HG03064 (cell line): ENCODE data around the gene SLC3A2.

ENCODE experiments used
- ATAC-seq: cut with Tn5 transposase; IDR thresholded peaks from one replicate; pipeline ENCODE4 v1.9.1; 2021; ENCODE audit warnings: low read depth; ENCODE audit not compliant: unreplicated experiment

The SLC3A2 gene

DNA sequence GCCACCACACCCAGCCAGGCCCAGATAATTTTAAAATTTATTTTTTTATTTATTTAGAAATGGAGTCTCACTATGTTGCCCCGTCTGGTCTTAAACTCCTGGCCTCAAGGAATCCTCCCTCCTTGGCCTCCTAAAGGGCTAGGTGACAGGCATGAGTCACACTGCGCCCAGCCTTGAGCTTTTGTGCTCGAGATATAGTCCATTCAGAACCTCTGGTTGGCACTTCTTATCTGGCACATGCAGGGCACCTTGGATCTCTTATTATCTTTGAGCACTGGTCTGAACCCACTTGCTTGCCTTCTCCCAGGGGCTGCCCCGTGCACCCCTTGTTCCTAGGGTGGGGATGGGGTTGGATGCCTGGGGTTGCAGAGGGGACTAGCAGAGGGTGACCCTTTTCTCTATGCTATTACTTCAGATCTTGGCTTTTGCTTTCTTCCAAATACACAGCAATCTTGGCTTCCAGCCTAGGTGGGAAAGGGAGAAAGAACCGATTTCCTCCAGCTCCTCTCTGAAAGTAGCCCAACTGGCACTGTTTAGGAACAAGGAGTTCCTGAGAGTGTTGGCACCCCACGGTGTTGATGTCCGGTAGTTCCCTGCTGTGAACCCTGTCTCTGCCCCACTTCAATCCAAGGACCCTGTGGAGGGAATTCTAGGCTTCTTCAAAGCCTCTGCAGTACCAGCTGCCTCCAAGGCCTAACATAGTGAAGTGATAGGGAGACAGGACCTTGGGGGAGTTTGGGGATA is 1.3 kb upstream of the SLC3A2 start:
- ATAC-seq, result no peak

DNA sequence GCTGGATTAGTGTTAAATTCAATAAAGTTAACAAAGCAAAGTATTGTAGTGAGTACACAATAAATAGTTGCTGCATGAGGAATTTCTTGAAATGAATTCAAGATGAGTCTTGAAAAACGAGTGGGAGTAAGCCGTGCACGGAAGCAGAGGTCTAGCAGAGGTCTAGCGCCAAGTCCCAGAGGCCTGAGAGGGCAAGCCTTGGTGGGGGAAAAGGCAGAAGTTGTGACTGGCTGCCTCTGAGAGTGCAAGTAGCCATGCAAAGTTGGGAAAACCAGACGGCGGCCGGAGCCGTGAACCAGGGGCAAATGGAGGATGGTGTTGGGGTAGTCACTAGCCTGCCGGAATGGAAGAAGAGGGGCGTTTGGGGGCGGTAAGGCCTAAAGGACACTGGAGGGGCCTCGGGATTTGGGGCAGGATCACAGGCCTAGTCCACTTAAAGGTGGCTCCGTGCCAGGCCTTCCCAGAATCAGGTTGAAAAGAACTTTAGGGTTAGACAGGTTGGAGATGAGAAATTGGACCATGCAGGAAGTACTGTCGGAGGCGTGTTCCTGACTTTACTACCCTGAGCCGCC is 379 bp upstream of the SLC3A2 start:
- peak; percentile 13 for ATAC-seq

DNA sequence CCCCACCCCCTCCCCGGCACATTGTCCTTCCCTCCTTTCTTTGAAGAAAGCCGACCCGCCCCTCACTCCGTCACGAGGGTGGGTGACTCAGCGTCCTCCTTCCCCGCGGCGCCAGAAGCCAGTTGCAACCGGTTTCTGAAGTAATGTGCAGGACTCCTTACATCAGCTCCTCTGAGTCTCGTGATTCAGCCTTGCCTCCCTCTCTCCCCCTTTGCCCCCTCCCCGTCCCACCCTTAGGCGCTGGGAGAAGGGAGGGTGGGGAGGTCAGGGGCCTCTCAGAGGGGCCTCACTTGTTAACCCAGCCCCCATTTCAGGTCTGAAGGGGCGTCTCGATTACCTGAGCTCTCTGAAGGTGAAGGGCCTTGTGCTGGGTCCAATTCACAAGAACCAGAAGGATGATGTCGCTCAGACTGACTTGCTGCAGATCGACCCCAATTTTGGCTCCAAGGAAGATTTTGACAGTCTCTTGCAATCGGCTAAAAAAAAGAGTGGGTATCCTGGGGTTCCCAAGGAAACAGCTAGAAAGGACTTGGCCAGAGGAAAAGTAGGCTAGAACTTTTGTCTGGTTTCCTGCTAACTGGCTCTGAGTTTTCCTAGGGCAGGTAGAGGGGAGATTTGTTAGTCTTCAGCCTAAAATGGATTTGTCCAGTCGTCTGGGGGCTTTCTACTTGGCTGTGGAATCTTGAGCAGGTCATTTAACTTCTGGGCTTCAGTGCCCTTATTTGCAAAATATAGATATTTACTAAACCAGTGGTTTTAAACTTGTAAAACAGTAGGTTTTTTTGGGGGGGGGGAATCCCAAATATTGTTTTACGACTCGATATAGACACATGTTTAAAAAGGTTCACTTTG is 1.1 kb downstream of the SLC3A2 start:
- ATAC-seq, result peak; percentile 41

DNA sequence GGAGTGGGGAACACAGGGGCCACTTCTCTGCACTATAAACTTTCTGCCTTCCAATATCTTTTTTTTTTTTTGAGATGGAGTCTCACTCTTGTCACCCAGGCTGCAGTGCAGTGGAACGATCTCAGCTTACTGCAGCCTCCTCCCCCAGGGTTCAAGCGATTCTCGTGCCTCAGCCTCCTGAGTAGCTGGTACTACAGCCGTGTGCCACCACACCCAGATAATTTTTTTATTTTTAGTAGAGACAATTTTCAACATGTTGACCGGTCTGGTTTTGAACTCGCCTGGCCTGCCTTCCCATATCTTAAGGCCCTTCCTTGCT is 1.7 kb downstream of the SLC3A2 start:
- no peak for ATAC-seq

DNA sequence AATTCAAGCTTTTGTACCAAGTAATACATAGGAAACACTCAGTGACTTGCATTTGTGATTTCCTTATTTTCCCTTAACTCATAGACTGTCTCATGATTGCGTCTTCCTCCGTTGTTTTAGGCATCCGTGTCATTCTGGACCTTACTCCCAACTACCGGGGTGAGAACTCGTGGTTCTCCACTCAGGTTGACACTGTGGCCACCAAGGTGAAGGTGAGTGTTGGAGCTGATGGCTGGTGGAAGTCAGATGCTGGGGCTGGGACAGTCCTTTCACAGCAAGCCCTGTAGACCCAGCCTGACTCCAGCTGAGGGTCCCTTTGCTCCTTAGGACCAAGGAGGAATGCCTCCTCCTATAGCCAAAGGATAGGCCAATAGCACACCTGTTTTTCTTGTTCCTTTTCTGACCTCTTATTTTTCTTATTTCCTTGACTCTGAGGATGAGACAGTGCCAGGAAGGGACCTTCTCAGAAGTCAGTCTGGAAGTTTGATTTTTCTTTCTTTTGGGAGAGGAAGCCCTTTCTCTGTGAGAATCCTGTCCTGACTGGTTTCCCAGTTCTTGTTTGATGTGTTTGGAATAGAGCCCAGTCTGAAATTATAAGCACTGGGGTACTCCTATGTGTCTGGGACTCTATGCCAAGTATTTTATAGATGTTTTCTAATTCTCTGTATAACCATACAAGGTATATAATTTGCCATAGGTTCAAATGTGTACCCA is 2.2 kb downstream of the SLC3A2 start:
- no peak for ATAC-seq

DNA sequence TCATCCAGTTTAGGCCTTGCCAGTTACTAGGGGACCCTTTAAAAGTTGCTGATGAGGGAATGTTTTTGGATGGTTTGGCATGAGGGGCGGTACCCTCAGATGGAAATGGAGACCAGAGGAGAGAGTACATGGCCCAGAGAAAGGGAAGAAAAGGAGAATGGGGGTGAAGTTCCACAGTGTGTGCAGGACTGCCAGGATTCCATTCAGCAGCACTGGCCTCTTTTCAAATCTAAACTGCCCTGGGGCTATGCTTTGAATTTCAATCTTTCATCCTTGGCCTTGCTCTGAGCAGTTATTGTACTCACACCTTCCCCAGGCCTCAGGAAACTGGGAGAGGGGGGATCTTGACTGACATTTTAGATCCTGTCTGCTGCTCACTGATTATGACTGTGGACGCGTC is 3.0 kb downstream of the SLC3A2 start:
- no peak for ATAC-seq

DNA sequence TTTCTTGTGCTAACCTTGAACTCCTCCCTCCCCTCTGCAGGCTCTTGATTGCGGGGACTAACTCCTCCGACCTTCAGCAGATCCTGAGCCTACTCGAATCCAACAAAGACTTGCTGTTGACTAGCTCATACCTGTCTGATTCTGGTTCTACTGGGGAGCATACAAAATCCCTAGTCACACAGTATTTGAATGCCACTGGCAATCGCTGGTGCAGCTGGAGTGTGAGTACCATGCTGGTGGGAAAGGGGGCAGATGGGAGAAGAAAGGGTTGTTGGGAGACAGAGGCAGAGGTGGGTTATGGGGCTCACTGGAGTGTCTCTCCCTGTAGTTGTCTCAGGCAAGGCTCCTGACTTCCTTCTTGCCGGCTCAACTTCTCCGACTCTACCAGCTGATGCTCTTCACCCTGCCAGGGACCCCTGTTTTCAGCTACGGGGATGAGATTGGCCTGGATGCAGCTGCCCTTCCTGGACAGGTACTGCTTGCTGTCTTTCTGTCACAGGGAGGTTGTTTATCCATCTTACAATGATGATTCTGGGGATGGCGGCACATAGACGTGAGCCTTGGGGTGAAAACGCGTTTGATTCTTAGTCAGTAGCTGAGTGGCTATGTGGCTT is 4.5 kb downstream of the SLC3A2 start:
- ATAC-seq, result no peak

DNA sequence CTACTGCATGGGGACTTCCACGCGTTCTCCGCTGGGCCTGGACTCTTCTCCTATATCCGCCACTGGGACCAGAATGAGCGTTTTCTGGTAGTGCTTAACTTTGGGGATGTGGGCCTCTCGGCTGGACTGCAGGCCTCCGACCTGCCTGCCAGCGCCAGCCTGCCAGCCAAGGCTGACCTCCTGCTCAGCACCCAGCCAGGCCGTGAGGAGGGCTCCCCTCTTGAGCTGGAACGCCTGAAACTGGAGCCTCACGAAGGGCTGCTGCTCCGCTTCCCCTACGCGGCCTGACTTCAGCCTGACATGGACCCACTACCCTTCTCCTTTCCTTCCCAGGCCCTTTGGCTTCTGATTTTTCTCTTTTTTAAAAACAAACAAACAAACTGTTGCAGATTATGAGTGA is 7.7 kb downstream of the SLC3A2 start:
- ATAC-seq, result no peak

DNA sequence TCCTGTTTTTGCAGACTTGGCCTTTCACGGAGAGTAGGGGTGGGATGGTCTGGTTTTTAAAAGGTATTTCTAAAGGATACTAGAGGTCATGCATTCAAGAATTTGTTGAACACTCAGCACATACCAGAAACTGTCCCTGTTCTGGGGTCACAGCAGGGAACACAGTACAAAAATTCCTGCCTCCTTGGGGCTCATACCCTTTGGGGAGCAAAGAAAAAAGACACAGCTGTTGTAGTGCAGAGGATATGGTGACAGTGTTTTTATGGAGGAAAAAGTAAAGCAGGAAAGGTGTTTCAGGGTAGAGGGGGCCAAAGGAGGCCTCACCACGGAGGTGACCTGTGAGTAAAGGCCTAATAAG is 8.4 kb downstream of the SLC3A2 start:
- no peak for ATAC-seq

DNA sequence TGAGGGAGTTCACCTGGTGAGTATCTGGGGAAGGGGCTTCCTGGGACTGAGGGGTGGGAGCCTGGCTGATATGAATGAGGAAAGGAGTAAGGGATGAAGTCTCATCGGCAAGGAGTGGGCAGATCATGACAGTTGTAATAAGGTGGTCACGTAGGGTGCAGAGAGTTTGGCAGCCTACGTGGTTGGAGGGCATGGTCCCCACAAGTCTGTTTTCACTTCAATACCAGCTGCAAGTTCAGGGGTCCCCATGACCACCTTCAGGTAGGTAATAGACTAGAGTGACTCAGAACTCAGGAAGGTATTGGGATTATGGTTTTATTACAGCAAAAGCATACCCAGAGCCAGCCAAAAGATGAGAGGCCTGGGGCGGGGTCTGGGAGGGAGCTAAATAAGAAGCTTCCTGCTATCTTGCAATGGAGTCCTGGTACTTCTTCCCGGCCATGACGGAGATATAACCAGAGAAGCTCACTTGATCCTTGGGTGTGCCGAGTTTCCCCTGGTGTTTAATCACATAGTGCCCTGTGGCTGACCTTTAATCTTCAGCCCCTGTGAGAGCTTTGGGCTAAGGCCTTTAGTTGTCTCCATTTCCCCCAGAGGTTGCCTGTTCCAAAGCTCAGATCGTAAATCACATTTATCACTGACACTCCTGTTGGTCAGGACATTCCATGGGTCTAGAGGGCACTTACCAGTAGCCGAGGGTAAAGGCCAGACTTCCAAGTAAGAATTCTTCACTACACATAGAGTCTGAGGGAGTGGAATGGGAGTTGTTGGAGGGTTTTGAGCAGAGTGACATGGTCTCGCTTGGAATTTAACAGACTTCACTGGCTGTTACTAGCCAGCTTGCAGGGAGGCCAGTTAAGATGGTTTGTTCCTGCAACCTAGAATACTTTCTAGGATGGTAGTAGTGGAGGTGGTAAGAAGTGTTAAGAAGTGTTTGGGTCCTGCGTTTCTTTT is 9.1 kb downstream of the SLC3A2 start:
- no peak for ATAC-seq

DNA sequence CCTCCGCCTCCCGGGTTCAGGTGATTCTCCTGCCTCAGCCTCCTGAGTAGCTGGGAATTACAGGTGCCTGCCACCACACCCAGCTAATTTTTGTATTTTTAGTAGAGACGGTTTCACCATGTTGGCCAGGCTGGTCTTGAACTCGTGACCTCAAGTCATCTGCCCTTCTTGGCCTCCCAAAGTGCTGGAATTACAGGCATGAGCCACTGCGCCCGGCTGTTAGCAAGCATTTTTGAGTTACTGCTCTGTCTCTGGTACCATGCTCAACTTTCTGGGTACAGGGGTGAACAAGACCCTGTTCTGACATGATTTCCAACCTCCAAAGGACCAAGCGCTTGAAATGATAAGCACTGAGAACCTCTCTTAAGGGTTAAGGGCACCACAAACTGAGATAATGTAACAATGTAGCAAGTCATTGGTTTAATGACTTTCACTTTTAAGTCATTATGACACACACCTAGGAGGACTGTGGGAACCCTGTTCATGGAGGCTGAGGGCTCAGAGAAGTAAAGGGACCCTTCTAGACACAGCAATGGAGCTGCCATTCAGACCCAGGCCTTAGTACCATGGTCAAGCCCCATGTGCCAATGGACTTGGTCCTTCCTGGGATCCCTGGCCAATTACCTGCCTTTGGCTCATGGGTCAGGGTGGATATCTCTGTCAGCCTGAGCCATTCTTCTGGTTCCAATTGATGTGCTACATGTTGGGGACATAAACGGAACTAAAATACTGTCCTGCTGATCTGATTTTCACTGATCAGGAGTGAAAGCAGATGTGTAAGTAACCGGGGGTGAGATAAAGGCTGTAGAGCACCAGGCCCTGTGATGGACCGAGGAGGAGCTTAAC is 11.6 kb downstream of the SLC3A2 start:
- ATAC-seq, result no peak

DNA sequence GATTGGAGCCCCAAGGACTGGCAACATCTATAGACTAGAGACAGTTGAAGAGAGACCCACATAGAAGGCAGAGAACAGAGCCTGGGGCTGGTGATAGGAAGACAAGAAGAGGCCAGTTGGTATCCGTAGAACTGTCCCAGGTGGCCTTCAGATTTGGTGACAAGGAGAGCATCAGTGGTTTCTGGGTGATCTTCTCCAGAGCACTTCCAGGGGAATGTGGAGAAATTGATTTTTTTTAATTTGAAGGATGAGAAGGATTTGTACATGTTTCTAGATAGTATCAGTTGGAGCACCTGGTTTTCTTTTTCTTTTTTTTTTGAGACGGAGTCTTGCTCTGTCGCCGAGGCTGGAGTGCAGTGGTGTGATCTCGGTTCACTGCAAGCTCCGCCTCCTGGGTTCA is 14.8 kb downstream of the SLC3A2 start:
- ATAC-seq, result no peak

DNA sequence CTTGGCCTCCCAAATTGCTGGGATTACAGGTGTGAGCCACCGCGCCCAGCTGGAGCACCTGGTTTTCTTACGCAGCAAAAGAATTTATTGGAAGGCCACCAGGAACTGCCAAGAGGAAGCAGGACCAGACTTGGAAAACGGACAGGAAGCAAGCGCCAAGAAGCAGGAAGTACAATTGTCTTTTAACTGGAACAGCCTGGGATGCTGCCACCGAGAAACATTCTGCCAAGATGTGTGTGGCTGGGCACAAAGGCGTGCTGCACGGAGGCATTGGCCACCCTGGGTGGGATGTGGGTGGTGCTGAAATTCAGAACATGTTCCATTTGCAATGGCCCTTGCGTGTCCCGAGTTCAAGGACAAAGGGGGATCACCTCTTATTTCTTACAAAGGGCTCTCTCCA is 15.4 kb downstream of the SLC3A2 start:
- no peak for ATAC-seq

DNA sequence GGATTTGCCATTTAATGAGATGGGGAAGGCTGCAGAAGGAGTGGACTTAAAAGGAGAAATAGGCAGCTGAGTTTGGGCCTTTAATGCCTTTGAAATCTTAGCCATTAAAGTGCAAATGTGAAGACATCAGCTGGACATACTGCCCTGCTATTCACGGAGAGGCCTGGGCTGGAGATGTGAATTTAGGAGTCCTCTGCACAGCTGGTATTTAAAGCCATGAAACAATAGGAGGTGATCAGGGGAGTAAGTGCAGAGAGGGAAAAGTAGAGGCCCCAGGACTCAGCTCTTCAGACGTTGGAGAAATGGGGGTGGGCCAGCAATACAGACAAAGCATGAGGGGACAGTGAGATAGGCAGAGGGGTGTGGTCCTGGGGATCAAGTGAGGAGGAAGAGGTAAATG is 16.6 kb downstream of the SLC3A2 start:
- ATAC-seq, result no peak

DNA sequence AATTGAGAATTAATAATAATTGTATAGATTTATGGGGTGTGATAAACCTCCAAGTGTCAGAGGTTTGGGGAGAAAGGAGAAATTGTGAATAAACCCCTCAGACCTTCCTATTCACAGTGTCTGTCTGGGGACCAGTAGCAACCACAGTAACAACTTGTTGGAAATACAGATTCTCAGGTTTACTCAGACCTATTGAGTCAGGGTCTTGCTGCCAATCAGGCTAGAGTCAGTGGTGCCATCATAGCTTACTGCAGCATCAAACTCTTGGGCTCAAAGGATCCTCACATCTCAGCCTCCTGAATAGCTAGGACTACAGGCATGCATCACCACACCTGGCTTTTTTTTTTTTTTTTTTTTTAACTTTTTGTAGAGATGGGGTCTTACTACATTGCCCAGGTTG is 17.3 kb downstream of the SLC3A2 start:
- no peak for ATAC-seq

DNA sequence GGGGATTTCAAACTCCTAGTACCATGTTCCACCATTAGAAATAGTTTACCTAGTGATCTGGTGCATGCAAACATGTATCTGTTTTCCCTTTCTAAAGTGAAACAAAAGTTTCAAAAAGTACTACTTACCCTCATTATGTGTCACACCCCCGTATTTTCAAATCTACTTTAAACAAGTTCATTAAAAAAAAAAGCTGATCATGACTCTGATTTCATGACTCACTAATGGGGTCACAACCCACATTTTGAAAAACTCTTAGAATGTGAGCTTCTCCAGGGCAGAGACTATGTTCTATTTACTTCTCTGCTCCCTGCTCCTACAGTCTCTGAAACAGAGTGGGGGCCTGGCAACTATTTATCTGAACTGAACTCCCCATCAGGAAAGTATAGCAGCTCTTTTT is 22.2 kb downstream of the SLC3A2 start:
- no peak for ATAC-seq

DNA sequence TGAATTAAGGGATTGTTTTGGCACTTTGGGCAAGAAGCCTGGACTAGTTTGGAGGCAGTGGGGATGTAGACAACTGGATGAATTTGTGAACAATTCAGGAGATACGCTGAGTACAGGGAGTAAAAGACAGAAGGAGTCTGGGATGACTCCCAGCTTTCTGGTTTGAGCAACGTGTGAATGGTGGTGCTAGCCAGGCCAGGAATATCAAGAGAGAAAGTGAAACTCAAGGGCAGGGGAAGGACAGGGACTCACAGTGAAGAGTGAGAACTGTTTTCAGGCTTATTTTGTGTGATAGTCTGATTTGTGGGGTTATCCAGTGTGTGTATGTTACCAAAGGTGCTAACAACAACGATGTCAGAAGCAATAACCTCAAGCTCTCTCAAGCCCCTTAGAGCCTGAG is 24.6 kb downstream of the SLC3A2 start:
- no peak for ATAC-seq

DNA sequence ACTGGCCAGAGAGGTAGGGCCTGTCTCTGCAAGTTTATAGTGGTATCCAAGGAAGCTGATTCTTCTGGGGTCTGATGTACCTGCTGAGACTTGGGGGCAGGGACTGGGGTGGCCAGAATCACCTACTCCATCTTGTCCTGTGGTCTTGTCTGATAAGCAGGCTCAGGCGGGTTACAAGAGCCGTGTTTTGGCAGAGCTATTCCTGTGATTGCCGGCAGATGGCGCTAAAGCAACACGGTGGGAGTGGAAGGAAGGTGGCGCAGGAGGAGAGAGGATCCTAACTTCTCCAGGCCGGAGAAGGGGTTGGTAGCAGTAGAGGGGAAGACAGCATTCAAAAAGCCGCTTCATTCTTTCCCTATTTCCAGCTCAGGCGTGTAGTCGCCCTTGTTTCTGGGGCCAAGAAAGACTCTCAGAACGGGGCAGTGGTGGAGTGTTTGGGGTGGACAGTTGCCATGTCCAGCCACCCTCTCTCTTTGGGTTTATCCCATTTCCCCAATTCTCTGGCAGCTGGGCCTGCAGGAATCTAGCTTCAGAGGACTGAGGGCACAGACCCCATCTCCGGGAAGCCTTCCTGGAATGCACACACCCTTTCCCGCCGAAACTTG is 25.3 kb downstream of the SLC3A2 start:
- ATAC-seq, result no peak
